ENCODE measurements around the gene SDK1. TPM values are rescaled to one million over a fixed set of nuclear protein-coding genes. Genes with fewer than 3 reads are reported as not detected.
"Not testable (repeated sequence)": the region's sequence is repeated elsewhere in the genome, so short reads cannot be mapped to it uniquely, and the experiment has no call there.

The SDK1 gene
- total and polyA plus RNA-seq, 2 experiments from 2014 or later: 2.1 to 10.0 TPM

DNA sequence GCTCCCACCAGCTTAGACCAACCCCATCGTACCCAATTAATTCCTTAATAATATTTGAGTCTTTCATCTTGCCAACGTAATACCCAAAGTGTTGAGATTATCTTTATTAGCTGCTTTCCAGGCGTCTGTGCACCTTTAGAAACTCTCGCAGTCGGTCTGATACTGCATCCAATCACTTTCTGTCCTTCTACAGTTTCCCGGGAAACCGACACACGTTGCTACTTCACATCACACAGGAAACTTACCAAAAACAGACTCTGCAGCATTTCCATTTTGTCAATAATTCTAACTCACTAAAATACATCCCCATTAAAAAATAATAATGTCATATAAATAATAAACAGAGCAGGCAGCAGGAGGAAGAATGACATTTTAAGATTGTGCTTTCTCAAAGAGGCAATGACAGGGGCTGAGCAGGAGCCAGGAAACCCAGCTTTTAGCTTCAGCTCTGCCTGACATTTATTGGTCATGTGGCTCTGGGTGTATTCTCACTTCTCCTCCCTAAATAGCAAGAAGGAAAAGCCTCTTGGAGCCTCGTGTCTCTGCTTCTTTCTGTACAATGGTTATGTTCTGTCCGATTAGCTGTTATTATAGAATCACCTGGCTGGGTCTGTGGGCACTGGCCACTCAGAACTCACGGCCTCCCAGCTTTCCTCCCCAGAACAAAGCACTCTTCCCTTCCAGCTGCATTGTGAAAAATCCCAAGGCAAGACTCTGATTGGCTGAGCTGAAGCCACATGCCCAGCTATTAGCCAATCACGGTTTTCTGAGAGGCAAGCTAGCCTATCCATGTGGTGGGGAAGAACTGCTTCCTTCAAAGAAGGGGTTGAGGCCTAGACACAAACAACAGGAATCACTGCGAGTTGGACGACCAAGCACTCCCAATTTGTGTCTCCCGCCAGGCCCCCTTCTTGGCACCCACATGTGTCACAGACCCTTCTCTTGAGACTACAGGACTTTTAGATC lies 956.4 kb downstream of the SDK1 start:
- H3F3A ChIP-seq (replicated peaks; ENCODE audit: low read depth): no peaks in the 10 kb centered on the region
- no peak overlapping the region for H2AFZ ChIP-seq
- Mint-ChIP-seq H3K4me1 (no peaks in the 10 kb centered on the region), H3K27ac (no peak overlapping the region), H3K4me3 (no peak overlapping the region), H3K36me3 (ENCODE audit: low read depth) (peaks cover 3% of the 10 kb centered on the region; the same call in 1 of the 3 replicates), H3K27me3 (ENCODE audit: insufficient read depth, low read depth, poor library complexity) (peaks cover 2% of the 10 kb centered on the region), H3K9me3 (no peaks in the 10 kb centered on the region)
- H3K4me2 ChIP-seq: no peak overlapping the region
- H3K27me3 ChIP-seq (ENCODE audit: insufficient read depth): no peaks in the 10 kb centered on the region
- H3K4me1 ChIP-seq (ENCODE audit: insufficient read depth): no peaks in the 10 kb centered on the region
- no peak overlapping the region for H3K4me3 ChIP-seq
- H3K27ac ChIP-seq (ENCODE audit: low read depth): no peak overlapping the region
- H3K79me2 ChIP-seq (replicated peaks; ENCODE audit: insufficient read depth): no peaks in the 10 kb centered on the region
- no peak for DNase-seq (ENCODE audit: low spot score)
- no peaks in the 10 kb centered on the region for H3K9me2 ChIP-seq (ENCODE audit: insufficient read depth)
- ATAC-seq: no peak
- H3K36me3 ChIP-seq (ENCODE audit: insufficient read depth): no peaks in the 10 kb centered on the region
- TF ChIP-seq ZNF114 (CRISPR knock-in tag; IDR thresholded peaks at IDR 0.05) (no peak), ZNF331 (CRISPR knock-in tag; IDR thresholded peaks at IDR 0.05; ENCODE audit: low read depth) (no peak), STAT1 (IDR thresholded peaks at IDR 0.05; ENCODE audit: unreplicated experiment) (no peak), POLR2AphosphoS5 (IDR thresholded peaks at IDR 0.05; ENCODE audit: low read depth) (no peak), NANOG (IDR thresholded peaks at IDR 0.05; ENCODE audit: borderline replicate concordance) (no peak), EZH2phosphoT487 (IDR thresholded peaks at IDR 0.05; ENCODE audit: unreplicated experiment) (no peak), JUNB (IDR thresholded peaks at IDR 0.05; ENCODE audit: unreplicated experiment) (no peak)
- TF ChIP-seq, protein P1, sequence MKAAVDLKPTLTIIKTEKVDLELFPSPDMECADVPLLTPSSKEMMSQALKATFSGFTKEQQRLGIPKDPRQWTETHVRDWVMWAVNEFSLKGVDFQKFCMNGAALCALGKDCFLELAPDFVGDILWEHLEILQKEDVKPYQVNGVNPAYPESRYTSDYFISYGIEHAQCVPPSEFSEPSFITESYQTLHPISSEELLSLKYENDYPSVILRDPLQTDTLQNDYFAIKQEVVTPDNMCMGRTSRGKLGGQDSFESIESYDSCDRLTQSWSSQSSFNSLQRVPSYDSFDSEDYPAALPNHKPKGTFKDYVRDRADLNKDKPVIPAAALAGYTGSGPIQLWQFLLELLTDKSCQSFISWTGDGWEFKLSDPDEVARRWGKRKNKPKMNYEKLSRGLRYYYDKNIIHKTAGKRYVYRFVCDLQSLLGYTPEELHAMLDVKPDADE (IDR thresholded peaks at IDR 0.05): no peak
- TF ChIP-seq, protein P2, sequence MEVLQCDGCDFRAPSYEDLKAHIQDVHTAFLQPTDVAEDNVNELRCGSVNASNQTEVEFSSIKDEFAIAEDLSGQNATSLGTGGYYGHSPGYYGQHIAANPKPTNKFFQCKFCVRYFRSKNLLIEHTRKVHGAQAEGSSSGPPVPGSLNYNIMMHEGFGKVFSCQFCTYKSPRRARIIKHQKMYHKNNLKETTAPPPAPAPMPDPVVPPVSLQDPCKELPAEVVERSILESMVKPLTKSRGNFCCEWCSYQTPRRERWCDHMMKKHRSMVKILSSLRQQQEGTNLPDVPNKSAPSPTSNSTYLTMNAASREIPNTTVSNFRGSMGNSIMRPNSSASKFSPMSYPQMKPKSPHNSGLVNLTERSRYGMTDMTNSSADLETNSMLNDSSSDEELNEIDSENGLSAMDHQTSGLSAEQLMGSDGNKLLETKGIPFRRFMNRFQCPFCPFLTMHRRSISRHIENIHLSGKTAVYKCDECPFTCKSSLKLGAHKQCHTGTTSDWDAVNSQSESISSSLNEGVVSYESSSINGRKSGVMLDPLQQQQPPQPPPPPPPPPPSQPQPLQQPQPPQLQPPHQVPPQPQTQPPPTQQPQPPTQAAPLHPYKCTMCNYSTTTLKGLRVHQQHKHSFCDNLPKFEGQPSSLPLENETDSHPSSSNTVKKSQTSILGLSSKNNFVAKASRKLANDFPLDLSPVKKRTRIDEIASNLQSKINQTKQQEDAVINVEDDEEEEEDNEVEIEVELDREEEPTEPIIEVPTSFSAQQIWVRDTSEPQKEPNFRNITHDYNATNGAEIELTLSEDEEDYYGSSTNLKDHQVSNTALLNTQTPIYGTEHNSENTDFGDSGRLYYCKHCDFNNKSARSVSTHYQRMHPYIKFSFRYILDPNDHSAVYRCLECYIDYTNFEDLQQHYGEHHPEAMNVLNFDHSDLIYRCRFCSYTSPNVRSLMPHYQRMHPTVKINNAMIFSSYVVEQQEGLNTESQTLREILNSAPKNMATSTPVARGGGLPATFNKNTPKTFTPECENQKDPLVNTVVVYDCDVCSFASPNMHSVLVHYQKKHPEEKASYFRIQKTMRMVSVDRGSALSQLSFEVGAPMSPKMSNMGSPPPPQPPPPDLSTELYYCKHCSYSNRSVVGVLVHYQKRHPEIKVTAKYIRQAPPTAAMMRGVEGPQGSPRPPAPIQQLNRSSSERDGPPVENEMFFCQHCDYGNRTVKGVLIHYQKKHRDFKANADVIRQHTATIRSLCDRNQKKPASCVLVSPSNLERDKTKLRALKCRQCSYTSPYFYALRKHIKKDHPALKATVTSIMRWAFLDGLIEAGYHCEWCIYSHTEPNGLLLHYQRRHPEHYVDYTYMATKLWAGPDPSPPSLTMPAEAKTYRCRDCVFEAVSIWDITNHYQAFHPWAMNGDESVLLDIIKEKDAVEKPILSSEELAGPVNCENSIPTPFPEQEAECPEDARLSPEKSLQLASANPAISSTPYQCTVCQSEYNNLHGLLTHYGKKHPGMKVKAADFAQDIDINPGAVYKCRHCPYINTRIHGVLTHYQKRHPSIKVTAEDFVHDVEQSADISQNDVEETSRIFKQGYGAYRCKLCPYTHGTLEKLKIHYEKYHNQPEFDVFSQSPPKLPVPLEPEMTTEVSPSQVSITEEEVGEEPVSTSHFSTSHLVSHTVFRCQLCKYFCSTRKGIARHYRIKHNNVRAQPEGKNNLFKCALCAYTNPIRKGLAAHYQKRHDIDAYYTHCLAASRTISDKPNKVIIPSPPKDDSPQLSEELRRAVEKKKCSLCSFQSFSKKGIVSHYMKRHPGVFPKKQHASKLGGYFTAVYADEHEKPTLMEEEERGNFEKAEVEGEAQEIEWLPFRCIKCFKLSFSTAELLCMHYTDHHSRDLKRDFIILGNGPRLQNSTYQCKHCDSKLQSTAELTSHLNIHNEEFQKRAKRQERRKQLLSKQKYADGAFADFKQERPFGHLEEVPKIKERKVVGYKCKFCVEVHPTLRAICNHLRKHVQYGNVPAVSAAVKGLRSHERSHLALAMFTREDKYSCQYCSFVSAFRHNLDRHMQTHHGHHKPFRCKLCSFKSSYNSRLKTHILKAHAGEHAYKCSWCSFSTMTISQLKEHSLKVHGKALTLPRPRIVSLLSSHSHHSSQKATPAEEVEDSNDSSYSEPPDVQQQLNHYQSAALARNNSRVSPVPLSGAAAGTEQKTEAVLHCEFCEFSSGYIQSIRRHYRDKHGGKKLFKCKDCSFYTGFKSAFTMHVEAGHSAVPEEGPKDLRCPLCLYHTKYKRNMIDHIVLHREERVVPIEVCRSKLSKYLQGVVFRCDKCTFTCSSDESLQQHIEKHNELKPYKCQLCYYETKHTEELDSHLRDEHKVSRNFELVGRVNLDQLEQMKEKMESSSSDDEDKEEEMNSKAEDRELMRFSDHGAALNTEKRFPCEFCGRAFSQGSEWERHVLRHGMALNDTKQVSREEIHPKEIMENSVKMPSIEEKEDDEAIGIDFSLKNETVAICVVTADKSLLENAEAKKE (CRISPR knock-in tag; IDR thresholded peaks at IDR 0.05): no peak
- TF ChIP-seq, protein P3, sequence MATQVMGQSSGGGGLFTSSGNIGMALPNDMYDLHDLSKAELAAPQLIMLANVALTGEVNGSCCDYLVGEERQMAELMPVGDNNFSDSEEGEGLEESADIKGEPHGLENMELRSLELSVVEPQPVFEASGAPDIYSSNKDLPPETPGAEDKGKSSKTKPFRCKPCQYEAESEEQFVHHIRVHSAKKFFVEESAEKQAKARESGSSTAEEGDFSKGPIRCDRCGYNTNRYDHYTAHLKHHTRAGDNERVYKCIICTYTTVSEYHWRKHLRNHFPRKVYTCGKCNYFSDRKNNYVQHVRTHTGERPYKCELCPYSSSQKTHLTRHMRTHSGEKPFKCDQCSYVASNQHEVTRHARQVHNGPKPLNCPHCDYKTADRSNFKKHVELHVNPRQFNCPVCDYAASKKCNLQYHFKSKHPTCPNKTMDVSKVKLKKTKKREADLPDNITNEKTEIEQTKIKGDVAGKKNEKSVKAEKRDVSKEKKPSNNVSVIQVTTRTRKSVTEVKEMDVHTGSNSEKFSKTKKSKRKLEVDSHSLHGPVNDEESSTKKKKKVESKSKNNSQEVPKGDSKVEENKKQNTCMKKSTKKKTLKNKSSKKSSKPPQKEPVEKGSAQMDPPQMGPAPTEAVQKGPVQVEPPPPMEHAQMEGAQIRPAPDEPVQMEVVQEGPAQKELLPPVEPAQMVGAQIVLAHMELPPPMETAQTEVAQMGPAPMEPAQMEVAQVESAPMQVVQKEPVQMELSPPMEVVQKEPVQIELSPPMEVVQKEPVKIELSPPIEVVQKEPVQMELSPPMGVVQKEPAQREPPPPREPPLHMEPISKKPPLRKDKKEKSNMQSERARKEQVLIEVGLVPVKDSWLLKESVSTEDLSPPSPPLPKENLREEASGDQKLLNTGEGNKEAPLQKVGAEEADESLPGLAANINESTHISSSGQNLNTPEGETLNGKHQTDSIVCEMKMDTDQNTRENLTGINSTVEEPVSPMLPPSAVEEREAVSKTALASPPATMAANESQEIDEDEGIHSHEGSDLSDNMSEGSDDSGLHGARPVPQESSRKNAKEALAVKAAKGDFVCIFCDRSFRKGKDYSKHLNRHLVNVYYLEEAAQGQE (IDR thresholded peaks at IDR 0.05; ENCODE audit: unreplicated experiment): no peak
- H4K20me1 ChIP-seq (replicated peaks; ENCODE audit: insufficient read depth): no peaks in the 10 kb centered on the region

DNA sequence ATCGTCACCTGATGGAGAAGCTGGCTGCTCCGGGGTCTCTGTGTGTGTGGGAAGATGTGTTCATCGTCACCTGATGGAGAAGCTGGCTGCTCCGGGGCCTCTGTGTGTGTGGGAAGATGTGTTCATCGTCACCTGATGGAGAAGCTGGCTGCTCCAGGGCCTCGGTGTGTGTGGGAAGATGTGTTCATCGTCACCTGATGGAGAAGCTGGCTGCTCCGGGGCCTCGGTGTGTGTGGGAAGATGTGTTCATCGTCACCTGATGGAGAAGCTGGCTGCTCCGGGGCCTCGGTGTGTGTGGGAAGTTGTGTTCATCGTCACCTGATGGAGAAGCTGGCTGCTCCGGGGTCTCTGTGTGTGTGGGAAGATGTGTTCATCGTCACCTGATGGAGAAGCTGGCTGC lies 959.1 kb downstream of the SDK1 start:
- H3K27ac ChIP-seq (ENCODE audit: low read depth); H2AFZ ChIP-seq; H3K79me2 ChIP-seq (replicated peaks; ENCODE audit: insufficient read depth); DNase-seq (ENCODE audit: low spot score); H3K27me3 ChIP-seq (ENCODE audit: insufficient read depth); H3K9me2 ChIP-seq (ENCODE audit: insufficient read depth); H3K4me1 ChIP-seq (ENCODE audit: insufficient read depth); ATAC-seq; H3K27me3 Mint-ChIP-seq (ENCODE audit: insufficient read depth, low read depth, poor library complexity); H3K36me3 ChIP-seq (ENCODE audit: insufficient read depth); H3K4me3 ChIP-seq; H3K4me3 Mint-ChIP-seq; H3K27ac Mint-ChIP-seq; H4K20me1 ChIP-seq (replicated peaks; ENCODE audit: insufficient read depth); H3K36me3 Mint-ChIP-seq (ENCODE audit: low read depth); H3F3A ChIP-seq (replicated peaks; ENCODE audit: low read depth); H3K4me1 Mint-ChIP-seq; H3K9me3 Mint-ChIP-seq; H3K4me2 ChIP-seq: not testable (repeated sequence)

All from GM23338 (cell line).